K562 (cell line): ENCODE results near the gene UGT1A6. TPM values are rescaled to one million over a fixed set of nuclear protein-coding genes. Genes with fewer than 3 reads are reported as not detected.

Experiments
- ATAC-seq: fragments of 200-7000 bp; cut with Tn5 transposase; 3 replicates; pipeline ENCODE4 v1.9.1; 2020; ENCODE audit warnings: moderate library complexity
- BruUV-seq: library from RNA; stranded (reverse); fragments of 400-500 nt; replicated peaks from 2 replicates; lab custom pipeline; 2021; lab: Mats Ljungman, UMichigan
- CTCF ChIA-PET: fragments of 300-600 bp; formaldehyde crosslinking; extraction: SDS; loops from one replicate; lab custom pipeline; 2021; ENCODE audit warnings: low intra/inter-chr PET ratio; lab: Yijun Ruan, JAX
- POLR2A ChIA-PET: fragments of 300-600, 350-650 bp; sonication (Branson Sonifier 250); formaldehyde crosslinking; extraction: SDS; loops from one replicate; lab custom pipeline; 2021; ENCODE audit warnings: antibody characterized with exemption, inconsistent platforms; lab: Yijun Ruan, JAX
- DNase-seq, 4 experiments: peaks; one replicate each; pipeline versions ENCODE4 v3.0.0 to v3.0.0-alpha.2; 2011 to 2018; ENCODE audit warnings: low spot score in 3 of 4, mixed read lengths in 3 of 4; ENCODE audit errors: extremely low read depth in 1 of 4
- FAIRE-seq: peaks from 2 replicates; lab custom pipeline; 2011; peaks lifted over from hg19 to GRCh38; lab: Jason Lieb, UNC
- H2AFZ ChIP-seq: 2 replicates; pipeline ENCODE4 v1.6.0; 2011; ENCODE audit warnings: low read depth, low read length, control low read depth, inconsistent platforms
- H3K27ac ChIP-seq: fragments of 200-600 bp; 3 replicates; pipeline ENCODE4 v1.8.0; 2011; ENCODE audit warnings: low read depth, mild to moderate bottlenecking, control low read depth, inconsistent platforms, low read length, moderate library complexity, mixed read lengths; ENCODE audit errors: extremely low read depth
- H3K27me3 ChIP-seq, 2 experiments: fragments of 300-600 bp in 1 of 2; 2 replicates in 1 of 2; 3 replicates in 1 of 2; pipeline versions ENCODE4 v1.6.0 to v1.8.0; 2011; ENCODE audit warnings: inconsistent platforms in 2 of 2, low read length in 2 of 2, mild to moderate bottlenecking in 1 of 2, mixed read lengths in 1 of 2, moderate library complexity in 1 of 2; ENCODE audit not compliant: control insufficient read depth in 2 of 2, insufficient read depth in 2 of 2
- H3K36me3 ChIP-seq: fragments of 300-600 bp; 3 replicates; pipeline ENCODE4 v1.8.0; 2011; ENCODE audit warnings: mild to moderate bottlenecking, low read length, inconsistent platforms; ENCODE audit not compliant: control insufficient read depth, insufficient read depth
- H3K4me1 ChIP-seq, 2 experiments: fragments of 200-600 bp in 1 of 2; replicated peaks in 1 of 2; 2 replicates in 1 of 2; 3 replicates in 1 of 2; pipeline versions ENCODE4 v1.5.1 to v1.8.0; 2011; ENCODE audit warnings: inconsistent platforms in 2 of 2, low read length in 2 of 2, mild to moderate bottlenecking in 1 of 2, mixed read lengths in 1 of 2, moderate library complexity in 1 of 2; ENCODE audit not compliant: control insufficient read depth in 2 of 2, insufficient read depth in 2 of 2
- H3K4me2 ChIP-seq: 2 replicates; pipeline ENCODE4 v1.6.1; 2011; ENCODE audit warnings: low read length, control low read depth, inconsistent platforms, mixed read lengths; ENCODE audit not compliant: insufficient read depth
- H3K4me3 ChIP-seq: fragments of 200-600 bp; sonication (generic), shearing (Covaris generic); 2 replicates; pipeline ENCODE4 v1.5.1; 2016; ENCODE audit warnings: control low read depth, inconsistent platforms
- H3K79me2 ChIP-seq: fragments of 200-600 bp; 3 replicates; pipeline ENCODE4 v1.8.0; 2011; ENCODE audit warnings: low read length, inconsistent platforms; ENCODE audit not compliant: control insufficient read depth, insufficient read depth
- H3K9ac ChIP-seq, 2 experiments: 2 replicates each; pipeline versions ENCODE4 v1.6.0 to v1.6.1; 2011; ENCODE audit warnings: low read depth in 2 of 2, low read length in 2 of 2, control low read depth in 1 of 2, inconsistent platforms in 1 of 2, mild to moderate bottlenecking in 1 of 2, mixed read lengths in 1 of 2; ENCODE audit not compliant: insufficient read depth in 1 of 2
- H3K9me1 ChIP-seq: one replicate; pipeline ENCODE4 v1.6.0; 2011; ENCODE audit warnings: inconsistent platforms, mild to moderate bottlenecking, low read length, moderate library complexity; ENCODE audit not compliant: control insufficient read depth, insufficient read depth
- H3K9me3 ChIP-seq: replicated peaks from 2 replicates; pipeline ENCODE4 v1.5.1; 2011; ENCODE audit warnings: low read depth, low read length, inconsistent platforms; ENCODE audit not compliant: control insufficient read depth, insufficient read depth
- H4K20me1 ChIP-seq: replicated peaks from 2 replicates; pipeline ENCODE4 v1.6.1; 2011; ENCODE audit warnings: low read length, inconsistent platforms, mixed read lengths; ENCODE audit not compliant: control insufficient read depth, insufficient read depth
- CAMTA2 ChIP-seq: fragments of 250-450 bp; sonication (Bioruptor Pico); conservative IDR thresholded peaks from 2 replicates; pipeline ENCODE4 v1.5.1; 2022
- CXXC5 ChIP-seq: fragments of 250-450 bp; sonication (Bioruptor Pico); IDR thresholded peaks from 2 replicates; pipeline ENCODE4 v1.8.0; 2022; ENCODE audit warnings: inconsistent platforms, mild to moderate bottlenecking, moderate library complexity
- DACH1 ChIP-seq: fragments of 450-650 bp; IDR thresholded peaks from 2 replicates; pipeline ENCODE4 v1.6.1; 2018; ENCODE audit not compliant: partially characterized antibody
- ELF2 ChIP-seq: fragments of 250-450 bp; sonication (Bioruptor Pico); IDR thresholded peaks from 2 replicates; pipeline ENCODE4 v1.5.0; 2021; ENCODE audit warnings: mild to moderate bottlenecking
- GATAD2A ChIP-seq: fragments of 450-650 bp; IDR thresholded peaks from 2 replicates; pipeline ENCODE4 v1.6.1; 2017
- ZNF174 ChIP-seq: fragments of 250-450 bp; sonication (Bioruptor Pico); IDR thresholded peaks from 2 replicates; pipeline ENCODE4 v1.4.0; 2020; ENCODE audit warnings: mild to moderate bottlenecking
- WGBS: fragments of 100-300 bp; shearing (Covaris generic); methylation state at CpG from one replicate; pipeline ENCODE4 v1.1.6; 2016; ENCODE audit warnings: low coverage, mixed read lengths; ENCODE audit not compliant: insufficient coverage; ENCODE audit errors: missing lambda C conversion rate; 5-methylcytosine and 5-hydroxymethylcytosine counted together
- in situ Hi-C: fragments of 300-500 bp; cut with MboI; formaldehyde crosslinking; loops from 4 replicates; pipeline ENCODE4 v1.15.0; 2018; ENCODE audit warnings: inconsistent platforms, mixed read lengths
- intact Hi-C: fragments of 100-400 bp; cut with micrococcal nuclease; formaldehyde crosslinking; loops from 2 replicates; pipeline ENCODE4 v1.14.2; 2022
- polyA plus RNA-seq, 8 experiments: library from polyadenylated mRNA; depleted of rRNA in 4 of 8; stranded (reverse) in 5 of 8; unstranded in 3 of 8; fragments of >200 nt; fragmentation: Nextera tagmentation in 2 of 8; fragmentation: Illumina TruSeq in 1 of 8; extraction: Ambion mirVana in 2 of 8; extraction: Trizol in 1 of 8; gene quantifications; 2 replicates each; pipeline versions ENCODE4 v1.2.1 to v1.2.3, GENCODE V29; 2011 to 2014; ENCODE audit warnings: inconsistent platforms in 1 of 8, missing spikeins in 1 of 8
- total RNA-seq, 7 experiments: library from RNA; depleted of rRNA in 6 of 7; stranded (reverse); fragments of >200 nt in 6 of 7; fragmentation: Illumina TruSeq in 2 of 7; extraction: Trizol in 2 of 7; gene quantifications; 2 replicates each; pipeline versions ENCODE4 v1.2.1 to v1.2.3, GENCODE V29; 2011 to 2021; ENCODE audit warnings: low replicate concordance in 1 of 7
- TF ChIP-seq, protein P1 (sequence below): fragments of 250-450 bp; sonication (Bioruptor Pico); IDR thresholded peaks from 2 replicates; pipeline ENCODE4 v1.4.0; 2020

Gene UGT1A6
- total and polyA plus RNA-seq, 9 of the 15 experiments (the other 6 are each of a cell fraction or from before 2014, with no cell fraction given), result not detected

DNA sequence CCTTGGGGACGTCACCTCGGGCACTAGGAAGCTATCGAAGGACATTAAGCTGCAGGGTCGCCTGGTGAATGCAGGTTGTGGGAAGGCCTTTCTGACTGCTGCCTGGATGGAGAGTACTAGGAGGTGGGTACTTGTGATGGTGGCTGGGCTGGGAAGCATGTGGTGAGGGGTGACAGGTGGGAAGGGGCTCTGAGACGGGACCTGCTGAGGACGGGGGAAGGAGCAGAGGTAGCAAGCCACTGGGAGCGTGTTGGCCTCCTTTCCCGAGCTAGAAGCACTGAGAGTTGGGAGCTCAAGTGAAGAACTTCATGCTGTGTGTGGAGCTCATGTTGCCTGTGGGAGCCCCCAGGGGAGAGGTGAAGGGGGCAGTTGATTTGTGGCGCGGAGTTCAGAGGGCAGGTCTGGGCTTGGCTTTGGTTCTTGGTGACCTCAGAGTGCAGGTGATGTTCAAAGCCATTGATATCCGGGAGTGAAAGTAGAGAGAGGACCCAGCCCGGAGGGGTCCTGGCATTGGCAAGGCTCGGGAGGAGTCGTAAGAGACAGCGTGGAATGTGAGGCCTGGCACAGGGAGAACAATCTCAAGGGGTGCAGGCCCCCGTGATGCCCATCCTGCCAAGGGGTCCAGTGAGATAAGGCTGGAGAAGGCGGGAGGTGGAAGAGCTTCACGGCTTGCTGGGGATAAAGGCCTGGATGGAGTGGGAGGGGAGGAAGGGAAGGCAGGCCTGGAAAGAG lies 98.6 kb downstream of the UGT1A6 start:
- TF ChIP-seq CXXC5 (CRISPR knock-in tag) (no peak), DACH1 (no peak), ZNF174 (CRISPR knock-in tag) (no peak), CAMTA2 (CRISPR knock-in tag) (no peak), GATAD2A (no peak), ELF2 (CRISPR knock-in tag) (no peak)
- TF ChIP-seq, protein P1, sequence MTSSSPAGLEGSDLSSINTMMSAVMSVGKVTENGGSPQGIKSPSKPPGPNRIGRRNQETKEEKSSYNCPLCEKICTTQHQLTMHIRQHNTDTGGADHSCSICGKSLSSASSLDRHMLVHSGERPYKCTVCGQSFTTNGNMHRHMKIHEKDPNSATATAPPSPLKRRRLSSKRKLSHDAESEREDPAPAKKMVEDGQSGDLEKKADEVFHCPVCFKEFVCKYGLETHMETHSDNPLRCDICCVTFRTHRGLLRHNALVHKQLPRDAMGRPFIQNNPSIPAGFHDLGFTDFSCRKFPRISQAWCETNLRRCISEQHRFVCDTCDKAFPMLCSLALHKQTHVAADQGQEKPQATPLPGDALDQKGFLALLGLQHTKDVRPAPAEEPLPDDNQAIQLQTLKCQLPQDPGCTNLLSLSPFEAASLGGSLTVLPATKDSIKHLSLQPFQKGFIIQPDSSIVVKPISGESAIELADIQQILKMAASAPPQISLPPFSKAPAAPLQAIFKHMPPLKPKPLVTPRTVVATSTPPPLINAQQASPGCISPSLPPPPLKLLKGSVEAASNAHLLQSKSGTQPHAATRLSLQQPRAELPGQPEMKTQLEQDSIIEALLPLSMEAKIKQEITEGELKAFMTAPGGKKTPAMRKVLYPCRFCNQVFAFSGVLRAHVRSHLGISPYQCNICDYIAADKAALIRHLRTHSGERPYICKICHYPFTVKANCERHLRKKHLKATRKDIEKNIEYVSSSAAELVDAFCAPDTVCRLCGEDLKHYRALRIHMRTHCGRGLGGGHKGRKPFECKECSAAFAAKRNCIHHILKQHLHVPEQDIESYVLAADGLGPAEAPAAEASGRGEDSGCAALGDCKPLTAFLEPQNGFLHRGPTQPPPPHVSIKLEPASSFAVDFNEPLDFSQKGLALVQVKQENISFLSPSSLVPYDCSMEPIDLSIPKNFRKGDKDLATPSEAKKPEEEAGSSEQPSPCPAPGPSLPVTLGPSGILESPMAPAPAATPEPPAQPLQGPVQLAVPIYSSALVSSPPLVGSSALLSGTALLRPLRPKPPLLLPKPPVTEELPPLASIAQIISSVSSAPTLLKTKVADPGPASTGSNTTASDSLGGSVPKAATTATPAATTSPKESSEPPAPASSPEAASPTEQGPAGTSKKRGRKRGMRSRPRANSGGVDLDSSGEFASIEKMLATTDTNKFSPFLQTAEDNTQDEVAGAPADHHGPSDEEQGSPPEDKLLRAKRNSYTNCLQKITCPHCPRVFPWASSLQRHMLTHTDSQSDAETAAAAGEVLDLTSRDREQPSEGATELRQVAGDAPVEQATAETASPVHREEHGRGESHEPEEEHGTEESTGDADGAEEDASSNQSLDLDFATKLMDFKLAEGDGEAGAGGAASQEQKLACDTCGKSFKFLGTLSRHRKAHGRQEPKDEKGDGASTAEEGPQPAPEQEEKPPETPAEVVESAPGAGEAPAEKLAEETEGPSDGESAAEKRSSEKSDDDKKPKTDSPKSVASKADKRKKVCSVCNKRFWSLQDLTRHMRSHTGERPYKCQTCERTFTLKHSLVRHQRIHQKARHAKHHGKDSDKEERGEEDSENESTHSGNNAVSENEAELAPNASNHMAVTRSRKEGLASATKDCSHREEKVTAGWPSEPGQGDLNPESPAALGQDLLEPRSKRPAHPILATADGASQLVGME (CRISPR knock-in tag), result no peak
- Histone ChIP-seq H2AFZ (no peak overlapping the region), H3K27ac (no peak overlapping the region), H3K4me3 (no peak overlapping the region), H3K79me2 (no peaks in the 10 kb centered on the region), H3K27me3 (peaks cover 0 to 44% of the 10 kb centered on the region in 2 experiments; a peak in 2 of 5 replicates), H3K4me2 (no peak overlapping the region), H3K9me3 (no peaks in the 10 kb centered on the region), H3K4me1 (no peaks in the 10 kb centered on the region; a peak in 1 of 5 replicates), H3K36me3 (no peaks in the 10 kb centered on the region), H4K20me1 (no peaks in the 10 kb centered on the region), H3K9ac (no peak overlapping the region), H3K9me1 (no peaks in the 10 kb centered on the region)
- FAIRE-seq (no peak), ATAC-seq (no peak), DNase-seq (no peak)
- no TSS peak for BruUV-seq
- CTCF ChIA-PET, result no interaction called here
- intact Hi-C loops, result no loop called here
- POLR2A ChIA-PET, result interaction anchor here (0.6 to 1.1 kb wide), 2 partner anchors 30 to 42 kb away, joined by 4 read pairs; no protein-coding TSS in a partner anchor
- 5% methylated on average over 14 of the region's 18 CpGs for WGBS
- in situ Hi-C loops, result no loop called here
